Heart left ventricle (tissue), 13 donors: ENCODE data around the gene TNIK.

Source experiments
- POLR2A ChIP-seq, 2 donors: fragments of 450-650 bp; IDR thresholded peaks; one replicate each; pipeline ENCODE4 v1.6.1; 2017; ENCODE audit warnings: antibody characterized with exemption in 2 of 2, mild to moderate bottlenecking in 2 of 2, moderate library complexity in 2 of 2
- TF ChIP-seq, protein P1 (sequence below), 12 donors: fragments of 200-600 bp; sonication (generic) in 4 of 12; IDR thresholded peaks; one replicate each; pipeline versions ENCODE4 v1.5.0 to v1.8.0; 2018 to 2022; ENCODE audit warnings: antibody characterized with exemption in 12 of 12, mild to moderate bottlenecking in 5 of 12
- donor health status: ischemic (EF 13 %, LVEDD 7.1; RV severe dilation, severe dysfunction).
- donor health status: DM: no; HTN: yes; CAD: no.
- donor health status: DM: no; HTN: no; CAD: no.
- donor health status: ischemic (EF 25% LVEDD 6.9; RV normal size, moderate dysfunction).
- donor health status: ischemic (EF 25% LVEDD 5.7; RV mildly dilated, moderate dysfunction).
- donor health status: ischemic (EF 35%, LVEDD 5.7; RV mildly dilated, moderate dysfunction).
- donor health status: nonischemic (EF 11% LVEDD 7.7; RV severe dilation, severe dysfunction).
- donor health status: DM: yes; HTN: yes; CAD: no.
- donor health status: PGD.
- donor health status: ischemic (EF 29% LVEDD 5.4; RV normal size, mild dysfunction).
- donor health status: nonischemic (EF 23%, LVEDD 6.1; RV moderate dilation, normal function).

DNA sequence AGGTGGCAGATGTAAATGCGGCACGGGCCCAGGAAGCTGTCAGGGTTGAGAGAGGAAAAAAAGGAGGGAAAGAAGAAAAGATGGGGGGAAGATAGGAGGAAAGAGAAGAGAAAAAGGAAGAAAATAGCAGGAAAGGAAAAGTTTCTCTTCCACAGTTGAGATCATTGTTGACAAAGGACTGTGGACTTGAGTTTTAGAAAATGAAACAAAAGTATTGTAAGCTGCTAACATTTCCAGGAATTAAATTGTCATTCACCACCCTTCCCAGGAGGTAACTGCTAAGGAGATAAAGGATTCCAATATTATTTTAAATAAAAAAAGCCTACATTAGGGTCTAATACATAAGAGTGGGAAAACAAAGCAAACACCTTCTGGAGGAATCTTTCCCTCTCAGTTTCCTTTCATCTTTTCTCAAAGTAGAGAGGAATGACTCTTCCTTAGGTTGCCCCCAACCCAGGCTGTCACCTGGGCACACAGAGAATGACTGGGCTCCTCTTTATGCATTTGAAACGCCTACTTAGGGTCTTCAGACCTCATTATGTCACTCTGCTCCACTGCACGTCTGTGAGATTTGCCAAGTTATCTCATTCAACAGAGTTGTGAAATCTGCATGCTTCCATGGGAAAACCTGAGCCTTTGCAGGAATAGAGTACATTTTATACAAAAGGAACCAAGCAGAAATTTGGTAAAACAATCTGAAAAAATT lies 194.0 kb downstream of the TNIK start:
- TF ChIP-seq POLR2A (IDR thresholded peaks at IDR 0.05), result no peak
- TF ChIP-seq, protein P1, sequence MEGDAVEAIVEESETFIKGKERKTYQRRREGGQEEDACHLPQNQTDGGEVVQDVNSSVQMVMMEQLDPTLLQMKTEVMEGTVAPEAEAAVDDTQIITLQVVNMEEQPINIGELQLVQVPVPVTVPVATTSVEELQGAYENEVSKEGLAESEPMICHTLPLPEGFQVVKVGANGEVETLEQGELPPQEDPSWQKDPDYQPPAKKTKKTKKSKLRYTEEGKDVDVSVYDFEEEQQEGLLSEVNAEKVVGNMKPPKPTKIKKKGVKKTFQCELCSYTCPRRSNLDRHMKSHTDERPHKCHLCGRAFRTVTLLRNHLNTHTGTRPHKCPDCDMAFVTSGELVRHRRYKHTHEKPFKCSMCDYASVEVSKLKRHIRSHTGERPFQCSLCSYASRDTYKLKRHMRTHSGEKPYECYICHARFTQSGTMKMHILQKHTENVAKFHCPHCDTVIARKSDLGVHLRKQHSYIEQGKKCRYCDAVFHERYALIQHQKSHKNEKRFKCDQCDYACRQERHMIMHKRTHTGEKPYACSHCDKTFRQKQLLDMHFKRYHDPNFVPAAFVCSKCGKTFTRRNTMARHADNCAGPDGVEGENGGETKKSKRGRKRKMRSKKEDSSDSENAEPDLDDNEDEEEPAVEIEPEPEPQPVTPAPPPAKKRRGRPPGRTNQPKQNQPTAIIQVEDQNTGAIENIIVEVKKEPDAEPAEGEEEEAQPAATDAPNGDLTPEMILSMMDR (IDR thresholded peaks at IDR 0.05), result no peak
